Glutamatergic neuron (in vitro differentiated cells): Measurements from ENCODE around the gene NCEH1. TPM values are rescaled to one million over a fixed set of nuclear protein-coding genes. Genes with fewer than 3 reads are reported as not detected.
A peak's percentile ranks its signal among the peaks of the same experiment; 100 is the strongest.

ENCODE experiments used
- DNase-seq: peaks from one replicate; pipeline ENCODE4 v3.0.0; 2022
- H3K27ac Mint-ChIP-seq: one replicate; pipeline ENCODE4 v1.8.0; 2020; ENCODE audit warnings: mild to moderate bottlenecking, mixed read lengths, inconsistent platforms; ENCODE audit not compliant: unreplicated experiment
- H3K27me3 Mint-ChIP-seq: one replicate; pipeline ENCODE4 v1.8.0; 2020; ENCODE audit warnings: mild to moderate bottlenecking, moderate library complexity, mixed read lengths, inconsistent platforms; ENCODE audit not compliant: unreplicated experiment
- H3K36me3 Mint-ChIP-seq: one replicate; pipeline ENCODE4 v1.8.0; 2020; ENCODE audit warnings: mild to moderate bottlenecking, mixed read lengths, inconsistent platforms; ENCODE audit not compliant: unreplicated experiment
- H3K4me1 Mint-ChIP-seq: one replicate; pipeline ENCODE4 v1.8.0; 2020; ENCODE audit warnings: mild to moderate bottlenecking, low read depth, mixed read lengths, inconsistent platforms; ENCODE audit not compliant: unreplicated experiment
- H3K4me3 Mint-ChIP-seq: one replicate; pipeline ENCODE4 v1.8.0; 2020; ENCODE audit warnings: mild to moderate bottlenecking, mixed read lengths, inconsistent platforms; ENCODE audit not compliant: unreplicated experiment
- H3K9me3 Mint-ChIP-seq: one replicate; pipeline ENCODE4 v1.8.0; 2020; ENCODE audit warnings: mild to moderate bottlenecking, moderate library complexity, mixed read lengths, inconsistent platforms; ENCODE audit not compliant: unreplicated experiment
- CTCF ChIP-seq: fragments of 200-600 bp; sonication (generic); IDR thresholded peaks from one replicate; pipeline ENCODE4 v1.5.0; 2021; ENCODE audit not compliant: partially characterized antibody, unreplicated experiment
- total RNA-seq: library from RNA; stranded (reverse); fragmentation: NEBNext Ultra II Directional; extraction: Animal tissue kit (Norgen Biotek cat#: 25700); gene quantifications from one replicate; pipeline ENCODE4 v1.2.1, GENCODE V29; 2021; ENCODE audit not compliant: unreplicated experiment

The NCEH1 gene
- total RNA-seq, 1 donor from 2014 or later: 1.5 TPM

DNA sequence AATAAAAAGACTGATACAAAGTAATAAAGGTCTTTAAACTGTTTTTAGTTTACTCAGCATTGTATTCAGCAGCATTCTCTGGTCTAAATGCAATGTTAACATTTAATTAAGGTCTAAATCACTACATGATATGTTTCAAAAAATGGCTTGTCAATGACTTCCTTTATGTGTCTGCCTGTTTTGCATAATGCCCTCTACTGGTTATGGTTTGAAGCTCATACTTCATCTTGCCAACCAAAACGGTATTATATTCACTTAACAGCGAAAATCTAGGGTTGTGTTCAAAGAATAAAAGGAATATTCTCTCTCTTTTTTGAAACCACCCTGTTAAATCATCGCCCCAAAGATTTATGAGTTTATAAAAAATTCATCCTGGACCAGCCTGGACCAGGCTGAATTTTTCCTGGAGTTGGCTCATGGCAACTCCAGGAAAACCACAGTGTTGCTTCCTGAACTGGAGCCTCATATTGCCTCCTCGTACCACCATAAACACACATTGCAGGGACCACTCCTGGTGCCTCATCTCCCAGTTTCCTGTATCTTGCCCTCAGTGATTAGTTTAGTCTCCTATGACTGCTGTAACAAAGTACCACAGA is 6.7 kb upstream of the NCEH1 start:
- Mint-ChIP-seq H3K27me3 (no peaks in the 10 kb centered on the region), H3K36me3 (peaks cover 10% of the 10 kb centered on the region), H3K4me1 (no peaks in the 10 kb centered on the region), H3K4me3 (no peak overlapping the region), H3K9me3 (peaks cover 6% of the 10 kb centered on the region), H3K27ac (no peak overlapping the region)
- TF ChIP-seq CTCF: no peak
- no peak for DNase-seq

GRCh38 chr3:172716476-172716875 is 5.6 kb upstream of the NCEH1 start:
- H3K27ac Mint-ChIP-seq: no peak overlapping the region
- no peak for DNase-seq
- TF ChIP-seq CTCF: no peak
- no peaks in the 10 kb centered on the region for H3K27me3 Mint-ChIP-seq
- H3K9me3 Mint-ChIP-seq: peaks cover 6% of the 10 kb centered on the region
- H3K36me3 Mint-ChIP-seq: peaks cover 10% of the 10 kb centered on the region
- no peaks in the 10 kb centered on the region for H3K4me1 Mint-ChIP-seq
- H3K4me3 Mint-ChIP-seq: no peak overlapping the region

- no peaks in the 10 kb centered on the region for H3K36me3 Mint-ChIP-seq
- H3K9me3 Mint-ChIP-seq: no peaks in the 10 kb centered on the region
- no peaks in the 10 kb centered on the region for H3K4me1 Mint-ChIP-seq
- H3K27me3 Mint-ChIP-seq: no peaks in the 10 kb centered on the region
- TF ChIP-seq CTCF: no peak
- no peak overlapping the region for H3K27ac Mint-ChIP-seq
- DNase-seq: no peak
- no peak overlapping the region for H3K4me3 Mint-ChIP-seq
Measured at GRCh38 chr3:172713316-172713715, 2.4 kb upstream of the NCEH1 start.

- TF ChIP-seq CTCF: no peak
- no peaks in the 10 kb centered on the region for H3K36me3 Mint-ChIP-seq
- peak overlapping the region; percentile 90 for H3K4me3 Mint-ChIP-seq
- no peaks in the 10 kb centered on the region for H3K4me1 Mint-ChIP-seq
- H3K9me3 Mint-ChIP-seq: no peaks in the 10 kb centered on the region
- no peaks in the 10 kb centered on the region for H3K27me3 Mint-ChIP-seq
- no peak for DNase-seq
- no peak overlapping the region for H3K27ac Mint-ChIP-seq
Measured at GRCh38 chr3:172711454-172711795, 558 bp upstream of the NCEH1 start.

DNA sequence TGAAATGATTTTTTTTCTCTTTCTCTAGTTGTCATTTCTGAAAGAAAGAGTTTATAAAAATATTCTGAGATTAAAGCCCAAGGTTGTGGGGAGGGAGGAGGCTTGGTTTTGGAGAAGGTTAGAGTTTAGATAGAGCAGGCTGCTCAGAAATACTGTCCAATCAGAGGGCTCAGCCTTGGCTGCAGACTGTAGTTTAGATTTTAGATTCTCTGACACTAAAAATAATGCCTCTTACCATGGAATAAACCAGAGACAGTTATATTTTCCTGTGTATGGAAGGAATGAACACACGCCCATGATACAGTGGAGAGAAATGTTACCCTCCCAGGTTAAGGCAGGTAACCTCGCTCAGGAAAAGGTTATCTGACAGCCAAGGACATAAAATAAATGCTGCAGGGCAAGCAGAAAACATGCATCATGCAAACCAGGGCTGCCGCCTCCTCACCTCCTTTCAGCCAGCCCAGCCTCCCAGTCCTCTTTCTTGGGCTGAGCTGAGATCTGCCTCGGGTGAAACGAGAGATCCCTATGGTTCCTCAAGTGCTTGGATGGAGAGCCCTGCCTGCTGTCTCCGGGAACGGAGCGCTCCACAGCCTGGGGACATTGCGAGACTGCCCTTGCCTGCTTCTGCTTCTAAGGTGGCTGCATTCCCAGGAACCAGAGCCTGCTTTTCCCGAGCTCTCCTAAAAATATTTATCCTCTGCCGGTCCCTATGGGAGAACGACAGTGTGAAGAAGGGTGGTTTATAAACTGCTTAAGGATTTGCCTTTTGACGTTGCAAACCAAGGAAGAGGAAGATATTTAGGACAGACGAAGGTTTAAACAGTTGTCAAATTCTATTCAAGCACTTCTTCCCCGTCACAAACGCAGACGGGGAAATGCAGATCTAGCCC is 848 bp downstream of the NCEH1 start:
- no peaks in the 10 kb centered on the region for H3K4me1 Mint-ChIP-seq
- DNase-seq: peak; percentile 54
- no peaks in the 10 kb centered on the region for H3K27me3 Mint-ChIP-seq
- no peak for TF ChIP-seq CTCF
- H3K9me3 Mint-ChIP-seq: no peaks in the 10 kb centered on the region
- no peaks in the 10 kb centered on the region for H3K36me3 Mint-ChIP-seq
- H3K27ac Mint-ChIP-seq: peak overlapping the region; percentile 12
- peak overlapping the region; percentile 90 for H3K4me3 Mint-ChIP-seq
